ENCODE measurements around the gene OR1F1. TPM values are rescaled to one million over a fixed set of nuclear protein-coding genes. Genes with fewer than 3 reads are reported as not detected.
"Not testable (repeated sequence)": the region's sequence is repeated elsewhere in the genome, so short reads cannot be mapped to it uniquely, and the experiment has no call there.

OR1F1 gene
- total RNA-seq, 1 experiment from 2014 or later: 0.67 TPM

DNA sequence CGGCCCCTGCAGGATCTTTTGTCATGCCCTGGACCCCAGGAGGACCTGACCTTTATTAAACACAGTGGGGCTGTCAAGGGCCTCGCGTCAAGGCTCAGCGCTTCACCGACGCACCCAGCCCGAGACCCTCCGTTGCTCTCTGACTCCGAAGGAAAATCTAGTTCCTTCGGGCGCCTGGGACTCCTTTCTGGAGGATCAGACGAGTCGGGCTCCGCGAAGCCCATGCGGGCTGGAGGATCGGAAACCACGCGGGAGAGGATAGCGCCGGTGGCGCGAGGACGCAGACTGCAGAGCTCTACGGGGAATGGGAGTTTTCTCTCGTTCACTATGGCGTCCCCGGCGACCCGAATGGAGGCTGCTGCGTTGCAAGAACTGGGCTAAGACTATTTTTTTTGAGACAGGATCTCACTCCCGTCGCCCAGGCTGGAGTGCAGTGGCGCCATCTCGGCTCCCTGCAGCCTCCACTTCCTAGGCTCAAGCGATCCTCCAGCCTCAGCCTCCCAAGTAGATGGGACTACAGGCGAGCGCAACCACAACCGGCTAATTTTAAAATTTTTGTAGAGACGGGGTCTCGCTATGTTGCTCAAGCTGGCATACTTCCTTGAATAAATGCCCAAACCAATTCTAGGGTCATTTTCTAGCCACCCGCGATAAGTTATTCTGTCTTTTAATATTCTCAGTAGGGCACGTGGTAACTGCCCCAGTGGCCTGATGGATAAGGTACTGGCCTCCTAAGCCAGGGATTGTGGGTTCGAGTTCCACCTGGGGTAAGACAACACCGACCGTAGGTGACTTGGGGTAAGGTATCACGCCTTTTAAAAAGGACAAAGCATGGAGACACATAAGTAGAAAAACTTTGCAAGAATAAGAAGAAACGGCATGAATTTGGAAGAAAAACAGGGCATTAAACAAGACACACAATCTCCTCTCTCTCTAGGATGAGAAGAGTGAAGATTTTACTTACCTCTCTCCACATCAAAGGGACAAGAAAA lies 5.5 kb downstream of the OR1F1 start:
- DNase-seq (ENCODE audit: extremely low read depth, low read depth): no peak

GRCh38 chr16:3194792-3195191 lies 6.8 kb downstream of the OR1F1 start:
- no peak for DNase-seq (ENCODE audit: extremely low read depth, low read depth)

DNA sequence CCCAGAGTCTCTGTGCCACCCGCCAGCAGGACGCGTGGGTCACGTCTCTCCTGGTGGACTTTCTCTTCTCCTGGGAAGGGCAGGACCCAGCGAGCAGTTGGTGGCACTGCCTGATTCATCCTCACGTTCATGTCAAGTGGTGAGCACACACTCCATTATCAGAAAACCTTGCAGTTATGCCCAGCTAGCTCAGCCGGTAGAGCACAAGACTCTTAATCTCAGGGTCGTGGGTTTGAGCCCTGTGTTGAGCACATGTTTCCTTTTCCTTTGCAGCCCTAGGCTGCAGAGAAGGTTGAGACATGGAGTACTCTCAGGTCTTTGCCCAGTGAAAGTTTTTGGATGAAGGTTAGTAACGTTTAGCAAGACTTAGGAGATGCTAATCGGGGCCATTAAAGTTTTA lies 8.0 kb downstream of the OR1F1 start:
- no peak for DNase-seq (ENCODE audit: extremely low read depth, low read depth)

- not testable (repeated sequence) for DNase-seq (ENCODE audit: extremely low read depth, low read depth)
Observed at GRCh38 chr16:3197694-3198333, 9.8 kb downstream of the OR1F1 start.

GRCh38 chr16:3198334-3199072 lies 10.5 kb downstream of the OR1F1 start:
- no peak for DNase-seq (ENCODE audit: extremely low read depth, low read depth)

DNA sequence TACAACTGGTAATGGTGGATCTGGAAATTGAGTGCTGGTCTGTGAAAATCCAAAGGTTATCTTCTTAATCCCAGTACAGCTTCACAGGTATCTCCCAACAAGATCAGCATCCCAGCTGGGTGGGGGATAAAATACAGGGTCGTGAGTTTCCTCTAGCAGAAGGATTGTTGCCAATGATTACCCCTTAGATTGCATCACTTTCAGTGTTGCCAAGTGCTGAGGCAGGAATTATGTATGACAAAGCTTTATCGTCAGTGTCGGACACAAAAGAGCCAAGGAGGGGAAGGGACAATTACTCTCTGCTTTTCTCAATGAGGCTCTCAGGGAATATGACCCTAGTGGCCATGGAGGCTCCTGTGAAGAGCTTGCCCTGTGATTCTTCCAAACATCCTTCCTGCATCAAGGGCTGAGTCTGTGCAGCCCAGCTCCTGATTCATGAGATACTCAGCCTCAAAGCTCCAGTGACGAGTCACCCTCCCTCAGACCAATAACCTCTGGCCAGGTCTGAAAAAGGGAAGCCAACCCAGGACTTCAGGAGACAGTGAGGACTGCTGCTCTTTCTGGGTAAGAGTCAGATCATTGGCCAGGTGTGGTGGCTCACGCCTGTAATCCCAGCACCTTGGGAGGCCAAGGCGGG lies 15.0 kb downstream of the OR1F1 start:
- no peak for DNase-seq (ENCODE audit: extremely low read depth, low read depth)

DNA sequence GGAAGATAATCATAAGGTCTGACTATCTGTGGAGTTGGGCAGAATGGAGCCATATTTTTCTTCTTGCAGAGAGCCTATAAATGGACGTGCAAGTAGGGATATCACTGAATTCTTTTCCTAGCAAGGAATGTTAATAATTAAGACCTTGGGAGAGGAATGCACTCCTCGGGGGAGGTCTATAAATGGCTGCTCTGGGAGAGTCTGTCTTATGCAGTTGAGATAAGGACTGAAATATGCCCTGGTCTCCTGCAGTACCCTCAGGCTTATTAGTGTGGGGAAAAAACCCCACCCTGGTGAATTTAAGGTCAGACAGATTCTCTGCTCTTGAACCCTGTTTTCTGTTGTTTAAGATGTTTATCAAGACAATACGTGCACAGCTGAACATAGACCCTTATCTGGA lies 17.9 kb downstream of the OR1F1 start:
- not testable (repeated sequence) for DNase-seq (ENCODE audit: extremely low read depth, low read depth)

GRCh38 chr16:3207086-3207953 lies 19.3 kb downstream of the OR1F1 start:
- no peak for DNase-seq (ENCODE audit: extremely low read depth, low read depth)

DNA sequence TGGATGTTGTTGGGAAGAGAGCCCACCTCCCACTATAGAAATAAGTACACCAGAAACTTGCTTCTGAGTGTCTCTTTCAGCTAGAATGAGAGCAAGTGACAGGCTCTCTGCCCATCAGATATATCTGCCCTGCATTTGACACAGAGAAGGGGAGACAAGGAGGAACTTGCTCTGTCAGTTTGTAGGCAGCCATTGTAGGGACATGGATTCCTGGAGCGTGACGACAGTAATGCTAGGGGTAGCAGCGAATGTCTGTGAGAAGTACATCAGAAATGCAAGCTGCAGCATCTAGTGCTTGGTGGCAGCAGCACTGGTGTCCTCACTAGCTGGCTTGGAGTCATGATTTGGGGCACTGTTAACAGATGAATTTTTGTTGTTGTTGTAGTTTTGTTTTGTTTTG lies 24.0 kb downstream of the OR1F1 start:
- no peak for DNase-seq (ENCODE audit: extremely low read depth, low read depth)

GRCh38 chr16:3212567-3212966 lies 24.6 kb downstream of the OR1F1 start:
- no peak for DNase-seq (ENCODE audit: extremely low read depth, low read depth)

- DNase-seq (ENCODE audit: extremely low read depth, low read depth): no peak
Observed at GRCh38 chr16:3214904-3215600, 27.0 kb downstream of the OR1F1 start.

GRCh38 chr16:3215601-3216262 lies 27.7 kb downstream of the OR1F1 start:
- no peak for DNase-seq (ENCODE audit: extremely low read depth, low read depth)

- no peak for DNase-seq (ENCODE audit: extremely low read depth, low read depth)
Observed at GRCh38 chr16:3216263-3216640, 28.2 kb downstream of the OR1F1 start.

GRCh38 chr16:3220839-3221238 lies 32.8 kb downstream of the OR1F1 start:
- DNase-seq (ENCODE audit: extremely low read depth, low read depth): no peak

DNA sequence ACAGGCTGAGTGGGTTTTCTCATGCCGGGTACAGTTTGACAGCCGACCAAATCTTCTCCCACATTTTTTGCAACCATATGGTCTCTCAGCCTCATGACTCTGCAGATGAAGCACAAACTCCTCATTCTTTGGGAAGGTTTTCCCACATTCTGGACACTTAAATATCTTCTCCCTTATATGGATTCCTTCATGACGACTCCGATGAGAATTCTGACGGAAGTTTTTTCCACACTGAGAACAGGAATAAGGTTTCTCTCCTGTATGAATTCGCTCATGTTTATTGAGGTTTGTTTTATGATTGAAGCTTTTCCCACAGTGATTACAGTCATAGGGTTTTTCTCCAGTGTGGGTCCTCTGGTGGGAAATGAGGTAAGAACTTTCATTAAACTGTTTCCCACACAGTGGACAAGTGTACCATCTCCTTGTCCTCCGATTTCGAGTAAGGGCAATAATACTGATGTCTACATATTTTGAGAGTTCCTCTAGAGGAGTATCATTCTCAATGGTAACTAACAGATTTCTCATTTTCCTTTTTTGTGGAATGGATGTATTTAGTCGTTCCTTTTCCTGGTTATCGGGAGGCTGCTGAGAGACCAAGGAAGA lies 36.0 kb downstream of the OR1F1 start:
- no peak for DNase-seq (ENCODE audit: extremely low read depth, low read depth)

DNA sequence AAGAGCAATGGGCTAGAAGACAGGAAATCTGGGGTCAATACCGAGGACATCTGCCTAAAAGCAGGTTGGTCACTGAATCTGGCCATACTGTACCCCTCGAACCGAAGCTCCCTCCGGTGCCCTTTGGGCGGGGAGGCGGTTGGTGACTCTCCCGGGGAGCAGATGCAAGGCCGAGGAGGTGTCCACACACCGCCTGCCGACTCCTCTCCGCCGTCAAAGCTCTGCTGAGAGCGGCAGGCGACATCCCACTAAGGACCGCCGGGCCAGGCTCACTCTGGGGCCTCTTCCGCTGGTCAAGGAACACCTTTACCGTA lies 46.5 kb downstream of the OR1F1 start:
- DNase-seq (ENCODE audit: extremely low read depth, low read depth): no peak

GRCh38 chr16:3234857-3235561 lies 47.0 kb downstream of the OR1F1 start, which contains the start of gene ZNF200:
Gene ZNF200, minus strand, starts transcription at chr16:3235158. Its CDS starts 1,403 bp downstream, at chr16:3233755.
- DNase-seq (ENCODE audit: extremely low read depth, low read depth): peak; percentile 94
